SK-MEL-5 (cell line): ENCODE results near the gene PRDX1. TPM values are rescaled to one million over a fixed set of nuclear protein-coding genes. Genes with fewer than 3 reads are reported as not detected.

Source experiments
- DNase-seq: peaks from one replicate; pipeline ENCODE4 v3.0.0-alpha.2; 2016; ENCODE audit warnings: low read depth, low spot score
- in situ Hi-C: cut with HindIII; loops from 2 replicates; pipeline ENCODE4 v1.10.0; 2016; ENCODE audit warnings: low sequenced_read_pairs, high pct_unique_total_duplicates, low pct_unique_long_range_greater_than_20kb
- total RNA-seq: library from RNA; depleted of rRNA; stranded (reverse); fragments of >200 nt; shearing (Covaris generic); gene quantifications from 2 replicates; pipeline ENCODE4 v1.2.3, GENCODE V29; 2014

The PRDX1 gene
- total RNA-seq, 1 experiment from 2014 or later = 1,043 TPM

DNA sequence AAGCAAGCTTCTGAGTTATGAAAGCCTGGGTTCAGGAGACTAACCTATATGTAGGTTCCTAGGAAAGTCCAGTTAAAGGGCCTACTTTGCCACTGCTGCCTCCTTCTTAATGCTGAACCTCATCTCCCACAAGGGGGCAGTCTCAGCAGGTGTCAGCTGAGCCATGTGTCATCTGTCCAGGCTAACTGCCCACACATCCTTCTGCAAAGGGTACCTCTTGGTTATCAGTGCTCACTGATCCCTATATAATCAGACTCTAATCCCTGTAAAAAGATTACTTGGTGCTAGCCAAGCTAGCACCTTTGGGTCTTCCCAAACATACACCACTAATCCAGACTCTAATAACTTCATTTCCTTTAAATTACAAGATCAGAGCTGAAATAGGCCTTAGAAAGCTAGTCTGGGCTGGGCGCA is 9.0 kb downstream of the PRDX1 start:
- in situ Hi-C loops = no loop called here

DNA sequence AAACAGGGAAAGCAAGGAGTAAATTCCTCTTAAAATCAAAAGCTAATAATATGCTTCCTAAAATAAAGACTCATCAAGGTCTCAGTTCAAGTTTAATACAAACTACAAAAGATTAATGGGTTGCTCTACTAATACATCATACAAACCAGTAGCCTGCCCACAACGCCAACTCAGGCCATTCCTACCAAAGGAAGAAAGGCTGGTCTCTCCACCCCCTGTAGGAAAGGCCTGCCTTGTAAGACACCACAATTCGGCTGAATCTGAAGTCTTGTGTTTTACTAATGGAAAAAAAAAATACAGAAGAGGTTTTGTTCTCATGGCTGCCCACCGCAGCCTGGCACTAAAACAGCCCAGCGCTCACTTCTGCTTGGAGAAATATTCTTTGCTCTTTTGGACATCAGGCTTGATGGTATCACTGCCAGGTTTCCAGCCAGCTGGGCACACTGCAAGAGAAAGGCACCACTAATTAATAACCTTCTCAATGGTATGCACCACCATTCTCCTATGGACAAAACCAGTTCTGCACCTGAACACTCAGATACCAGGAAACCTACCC is 10.6 kb downstream of the PRDX1 start:
- in situ Hi-C loops = no loop called here
- DNase-seq = peak; percentile 82

More for the DNA sequence above, 9.0 kb downstream of the PRDX1 start:
- DNase-seq = peak; percentile 84

- in situ Hi-C loops = no loop called here
- no peak for DNase-seq
Observed at GRCh38 chr1:45510036-45510971, 11.4 kb downstream of the PRDX1 start.

DNA sequence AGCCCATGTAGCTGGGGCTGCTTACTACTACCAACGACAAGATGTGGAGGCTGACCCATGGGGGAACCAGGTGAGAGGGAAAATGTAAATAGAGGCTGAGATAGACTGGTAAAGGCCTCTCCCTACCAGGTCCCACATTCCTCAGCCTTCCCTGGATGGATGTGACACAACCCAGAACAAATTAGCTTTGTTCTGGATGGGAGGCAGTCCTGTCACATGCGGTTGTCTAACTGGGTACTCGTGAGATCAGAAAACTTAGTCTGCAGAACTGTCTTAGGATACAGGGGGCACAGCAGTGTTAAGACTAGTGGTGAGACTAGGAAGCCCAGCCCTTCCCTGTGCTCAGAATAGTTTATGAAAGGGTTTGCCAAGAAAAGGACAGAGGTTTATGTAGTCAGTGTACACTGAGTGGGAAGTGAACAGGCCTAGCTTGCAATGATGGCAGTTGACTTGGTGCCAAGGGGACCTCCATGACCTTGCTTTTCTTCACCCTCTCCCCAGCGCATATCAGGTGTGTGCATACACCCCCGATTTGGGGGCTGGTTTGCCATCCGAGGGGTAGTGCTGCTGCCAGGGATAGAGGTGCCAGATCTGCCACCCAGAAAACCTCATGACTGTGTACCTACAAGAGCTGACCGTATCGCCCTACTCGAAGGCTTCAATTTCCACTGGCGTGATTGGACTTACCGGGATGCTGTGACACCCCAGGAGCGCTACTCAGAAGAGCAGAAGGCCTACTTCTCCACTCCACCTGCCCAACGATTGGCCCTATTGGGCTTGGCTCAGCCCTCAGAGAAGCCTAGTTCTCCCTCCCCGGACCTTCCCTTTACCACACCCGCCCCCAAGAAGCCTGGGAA is 13.2 kb downstream of the PRDX1 start:
- in situ Hi-C loops = no loop called here
- DNase-seq = peak; percentile 79

- in situ Hi-C loops = no loop called here
- no peak for DNase-seq
Observed at GRCh38 chr1:45507893-45508292, 13.8 kb downstream of the PRDX1 start.

GRCh38 chr1:45507195-45507594 is 14.5 kb downstream of the PRDX1 start:
- in situ Hi-C loops = no loop called here
- DNase-seq = no peak

GRCh38 chr1:45503462-45504360 is 18.0 kb downstream of the PRDX1 start:
- no peak for DNase-seq
- in situ Hi-C loops = no loop called here

DNA sequence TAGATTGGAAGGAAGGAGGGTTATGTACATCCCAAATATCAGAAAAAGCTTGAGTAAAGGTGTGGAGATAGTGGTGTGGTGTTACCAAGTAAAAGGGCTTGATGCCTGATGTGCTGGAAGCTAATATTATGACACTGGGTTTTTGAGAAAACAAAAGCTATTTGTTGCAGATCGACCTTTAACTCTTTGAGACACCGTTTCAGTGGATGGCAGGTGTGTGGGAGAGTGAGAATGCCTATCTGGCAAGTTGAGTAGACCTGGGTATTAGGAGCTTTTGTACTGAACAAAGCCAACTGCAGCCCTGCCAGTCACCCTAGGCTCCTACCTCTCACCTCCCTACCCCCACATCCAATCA is 20.2 kb downstream of the PRDX1 start:
- DNase-seq = no peak
- in situ Hi-C loops = no loop called here

- in situ Hi-C loops = no loop called here
Observed at GRCh38 chr1:45499415-45499769, 22.3 kb downstream of the PRDX1 start.

DNA sequence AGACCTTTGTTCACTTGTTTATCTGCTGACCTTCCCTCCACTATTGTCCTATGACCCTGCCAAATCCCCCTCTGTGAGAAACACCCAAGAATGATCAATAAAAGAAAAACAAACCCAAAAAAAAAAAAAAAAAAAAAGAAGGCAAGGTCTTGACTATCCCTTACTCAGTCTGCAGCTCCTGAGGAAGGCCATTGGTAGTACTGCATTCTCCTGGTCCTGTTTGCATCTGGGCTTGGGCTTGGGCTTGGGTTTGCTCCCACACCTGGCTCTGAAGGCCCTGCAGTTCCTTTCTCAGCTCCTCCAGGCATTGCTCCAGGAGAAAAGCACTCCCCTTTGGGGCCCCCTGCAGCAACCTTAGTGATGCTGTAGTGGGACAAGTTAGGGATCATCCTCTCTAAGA is 23.4 kb downstream of the PRDX1 start:
- DNase-seq = no peak
- in situ Hi-C loops = no loop called here

More at GRCh38 chr1:45499415-45499769, 22.3 kb downstream of the PRDX1 start:
- no peak for DNase-seq

DNA sequence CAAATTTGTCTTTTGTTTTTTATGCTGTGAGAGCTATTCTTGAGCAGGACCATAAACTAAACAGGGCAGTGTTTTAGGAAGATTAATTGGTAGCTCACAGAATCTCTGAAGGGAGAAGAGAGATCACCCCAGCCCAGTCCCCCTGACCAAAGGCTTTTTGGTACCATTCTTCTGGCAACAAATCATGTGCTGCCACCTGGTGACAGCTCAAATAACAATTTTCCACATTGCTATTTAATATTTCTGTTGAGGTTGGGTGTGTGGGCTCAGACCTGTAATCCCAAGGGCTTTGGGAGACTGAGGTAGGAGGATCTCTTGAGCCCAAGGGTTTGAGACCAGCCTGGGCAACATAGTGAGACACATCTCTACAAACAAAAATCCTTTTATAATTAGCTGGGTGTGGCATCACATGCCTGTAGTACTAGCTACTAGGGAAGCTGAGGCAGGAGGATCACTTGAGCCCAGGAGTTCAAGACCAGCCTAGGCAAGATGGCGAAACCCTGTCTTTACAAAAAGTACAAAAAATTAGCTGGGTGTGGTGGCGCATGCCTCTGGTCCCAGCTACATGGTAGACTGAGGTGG is 28.5 kb downstream of the PRDX1 start:
- DNase-seq = peak; percentile 76
- in situ Hi-C loops = no loop called here

- in situ Hi-C loops = no loop called here
- DNase-seq = no peak
Observed at GRCh38 chr1:45492691-45493090, 29.0 kb downstream of the PRDX1 start.

DNA sequence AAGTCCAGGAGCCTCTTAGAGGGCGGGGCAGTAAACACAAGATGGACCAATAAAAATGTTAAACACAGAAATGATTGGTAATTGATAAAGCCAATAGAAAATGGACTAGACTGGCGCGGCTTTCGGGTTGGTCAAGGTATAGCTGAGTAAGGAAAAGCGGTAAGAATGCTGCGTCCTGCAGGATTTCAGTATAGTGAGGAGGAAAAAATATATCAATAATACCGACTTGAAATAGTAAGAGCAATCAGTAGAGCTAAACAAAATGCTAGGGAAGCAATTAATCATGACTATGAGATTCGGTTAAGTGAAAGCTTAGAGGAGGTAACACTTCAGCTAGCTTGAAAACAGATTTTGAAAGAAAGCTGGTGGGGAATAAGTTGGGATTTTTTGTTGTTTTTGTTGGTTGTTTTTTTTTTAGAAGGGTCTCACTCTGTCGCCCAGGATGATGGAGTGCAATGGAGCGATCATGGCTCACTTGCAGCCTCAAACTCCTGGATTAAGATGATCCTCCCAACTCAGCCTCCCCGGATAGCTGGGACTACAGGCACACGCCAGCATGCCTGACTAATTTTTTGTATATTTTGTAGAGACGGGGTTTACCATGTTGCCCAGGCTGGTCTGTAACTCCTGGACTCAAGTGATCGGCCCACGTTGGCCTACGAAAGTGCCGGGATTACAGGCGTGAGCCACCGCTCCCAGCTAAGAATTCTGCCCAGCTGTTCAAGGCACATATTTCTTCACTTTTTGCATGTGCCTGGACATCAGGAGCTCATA is 30.0 kb downstream of the PRDX1 start:
- in situ Hi-C loops = no loop called here
- DNase-seq = no peak

GRCh38 chr1:45490626-45491486 is 30.8 kb downstream of the PRDX1 start, which contains the start of gene TESK2:
Gene TESK2 (minus strand): TSS chr1:45491163. CDS start chr1:45457785, 33,378 bp downstream.
- DNase-seq = peak; percentile 100
- in situ Hi-C loops = no loop called here

DNA sequence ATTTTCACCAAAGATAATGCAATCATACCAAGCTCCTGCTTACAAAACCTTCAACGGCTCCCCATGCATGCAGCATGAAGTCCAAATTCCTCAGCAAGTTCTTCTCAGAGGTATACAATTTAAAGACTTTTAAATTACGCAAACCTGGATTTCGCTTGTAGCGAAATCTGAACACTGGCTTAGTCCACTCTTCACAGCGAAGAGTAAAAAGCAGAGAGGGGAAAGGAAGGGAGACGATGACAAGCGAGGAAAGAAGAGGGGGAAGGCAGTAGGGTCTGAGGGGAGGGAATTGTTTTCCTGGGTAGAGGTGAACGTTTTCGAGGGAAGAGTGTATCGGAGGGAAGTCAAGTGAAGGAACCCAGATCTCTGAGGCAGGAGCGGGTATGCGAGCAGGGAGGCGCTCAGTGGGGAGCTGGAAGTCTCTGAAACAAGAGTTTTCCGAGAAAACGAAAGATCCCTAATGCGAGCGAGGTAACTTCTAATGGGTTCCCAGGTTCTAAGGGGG is 31.5 kb downstream of the PRDX1 start:
- no peak for DNase-seq
- in situ Hi-C loops = no loop called here
